Measurements from ENCODE around the gene AKAP10. TPM values are rescaled to one million over a fixed set of nuclear protein-coding genes. Genes with fewer than 3 reads are reported as not detected.
"Not testable (repeated sequence)": the region's sequence is repeated elsewhere in the genome, so short reads cannot be mapped to it uniquely, and the experiment has no call there.

Gene AKAP10
- 10 to 100 TPM; 17.4 to 23.1 (median 20.3) TPM for total RNA-seq
- 6.2 TPM for polyA plus RNA-seq
- long read RNA-seq, donor 1, full-length matches to known transcripts: 12 of 22 reads
- long read RNA-seq, donor 1, partial matches to known transcripts: 4 of 22 reads
- long read RNA-seq, donor 1, other reads (novel, unspliced or antisense): 6 of 22 reads
- long read RNA-seq, donor 2, full-length matches to known transcripts: 6 of 8 reads
- long read RNA-seq, donor 2, partial matches to known transcripts: 0 of 8 reads
- long read RNA-seq, donor 2, other reads (novel, unspliced or antisense): 2 of 8 reads
- long read RNA-seq, donor 3, full-length matches to known transcripts: 29 of 45 reads
- long read RNA-seq, donor 3, partial matches to known transcripts: 7 of 45 reads
- long read RNA-seq, donor 3, other reads (novel, unspliced or antisense): 9 of 45 reads
- long read RNA-seq, donor 4, full-length matches to known transcripts: 8 of 12 reads
- long read RNA-seq, donor 4, partial matches to known transcripts: 2 of 12 reads
- long read RNA-seq, donor 4, other reads (novel, unspliced or antisense): 2 of 12 reads

GRCh38 chr17:19977293-19978208, at the start of gene AKAP10:
TSS of gene AKAP10 (minus strand) at chr17:19977828. CDS start at chr17:19977679, 149 bp downstream.
- Histone ChIP-seq H3K4me3 (ENCODE audit: low read length) (peak within 1 kb of the TSS; percentile 96), H3K9me3 (ENCODE audit: control insufficient read depth, low read length) (no peaks in the 10 kb centered on the region), H3K4me1 (ENCODE audit: control insufficient read depth, insufficient read depth, low read length) (peaks cover 3% of the 10 kb centered on the region), H3K27me3 (ENCODE audit: control insufficient read depth, insufficient read depth) (no peaks in the 10 kb centered on the region), H3K27ac (ENCODE audit: low read length) (peak within 1 kb of the TSS; percentile 94)
- under 1% methylated on average over 75 of the region's 75 CpGs for WGBS
- intact Hi-C loops (cut with DNase I): no loop called here
- ATAC-seq (peak; percentile 96 to 97), DNase-seq (peak; percentile 95 to 99 (median 98))

GRCh38 chr17:20026960-20027359, 49.3 kb upstream of the AKAP10 start:
- DNase-seq (no peak), ATAC-seq (no peak)
- intact Hi-C loops (cut with DNase I): no loop called here
- Histone ChIP-seq H3K4me1 (ENCODE audit: control insufficient read depth, insufficient read depth, low read length) (no peaks in the 10 kb centered on the region), H3K9me3 (ENCODE audit: control insufficient read depth, low read length) (no peaks in the 10 kb centered on the region), H3K27ac (ENCODE audit: low read length) (no peak overlapping the region), H3K27me3 (ENCODE audit: control insufficient read depth, insufficient read depth) (no peaks in the 10 kb centered on the region), H3K4me3 (ENCODE audit: low read length) (no peak overlapping the region)

GRCh38 chr17:20022701-20023100, 45.1 kb upstream of the AKAP10 start:
- no peak for ATAC-seq
- 81% methylated on average over 4 of the region's 4 CpGs for WGBS
- no peak for DNase-seq
- Histone ChIP-seq H3K27ac (ENCODE audit: low read length) (no peak overlapping the region), H3K9me3 (ENCODE audit: control insufficient read depth, low read length) (no peaks in the 10 kb centered on the region), H3K4me3 (ENCODE audit: low read length) (no peak overlapping the region), H3K27me3 (ENCODE audit: control insufficient read depth, insufficient read depth) (no peaks in the 10 kb centered on the region), H3K4me1 (ENCODE audit: control insufficient read depth, insufficient read depth, low read length) (no peaks in the 10 kb centered on the region)
- intact Hi-C loops (cut with DNase I): no loop called here

GRCh38 chr17:20016475-20016992, 38.9 kb upstream of the AKAP10 start:
- H3K4me3 ChIP-seq (ENCODE audit: low read length); H3K4me1 ChIP-seq (ENCODE audit: control insufficient read depth, insufficient read depth, low read length); H3K27me3 ChIP-seq (ENCODE audit: control insufficient read depth, insufficient read depth); ATAC-seq; H3K27ac ChIP-seq (ENCODE audit: low read length); DNase-seq; intact Hi-C loops (cut with DNase I); H3K9me3 ChIP-seq (ENCODE audit: control insufficient read depth, low read length): not testable (repeated sequence)
- WGBS: 97% methylated on average over 32 of the region's 32 CpGs

GRCh38 chr17:20012017-20012536, 34.4 kb upstream of the AKAP10 start:
- WGBS: 78% methylated on average over 2 of the region's 2 CpGs
- Histone ChIP-seq H3K27ac (ENCODE audit: low read length) (no peak overlapping the region), H3K4me1 (ENCODE audit: control insufficient read depth, insufficient read depth, low read length) (no peaks in the 10 kb centered on the region), H3K4me3 (ENCODE audit: low read length) (no peak overlapping the region), H3K27me3 (ENCODE audit: control insufficient read depth, insufficient read depth) (no peaks in the 10 kb centered on the region), H3K9me3 (ENCODE audit: control insufficient read depth, low read length) (no peaks in the 10 kb centered on the region)
- ATAC-seq (no peak), DNase-seq (no peak)
- intact Hi-C loops (cut with DNase I): no loop called here

GRCh38 chr17:20010936-20011335, 33.3 kb upstream of the AKAP10 start:
- no peak for ATAC-seq
- H3K4me1 ChIP-seq (ENCODE audit: control insufficient read depth, insufficient read depth, low read length): no peaks in the 10 kb centered on the region
- H3K4me3 ChIP-seq (ENCODE audit: low read length): no peak overlapping the region
- WGBS: 67% methylated on average over 1 of the region's 1 CpG
- H3K27me3 ChIP-seq (ENCODE audit: control insufficient read depth, insufficient read depth): no peaks in the 10 kb centered on the region
- H3K9me3 ChIP-seq (ENCODE audit: control insufficient read depth, low read length): no peaks in the 10 kb centered on the region
- intact Hi-C loops (cut with DNase I): no loop called here
- no peak overlapping the region for H3K27ac ChIP-seq (ENCODE audit: low read length)
- DNase-seq: no peak

- Histone ChIP-seq H3K27me3 (ENCODE audit: control insufficient read depth, insufficient read depth) (no peaks in the 10 kb centered on the region), H3K27ac (ENCODE audit: low read length) (no peak overlapping the region), H3K9me3 (ENCODE audit: control insufficient read depth, low read length) (no peaks in the 10 kb centered on the region), H3K4me1 (ENCODE audit: control insufficient read depth, insufficient read depth, low read length) (no peaks in the 10 kb centered on the region), H3K4me3 (ENCODE audit: low read length) (peak overlapping the region; percentile 53)
- intact Hi-C loops (cut with DNase I): no loop called here
- 19% methylated on average over 11 of the region's 11 CpGs for WGBS
- DNase-seq: peak; percentile 31 to 74 (median 69)
- ATAC-seq: peak; percentile 57 to 70
These were observed 32.7 kb upstream of the AKAP10 start for GRCh38 chr17:20010099-20010863.

GRCh38 chr17:20009302-20010098, 31.9 kb upstream of the AKAP10 start, which contains the start of gene SPECC1:
TSS of gene SPECC1 (plus strand) at chr17:20009359. CDS start at chr17:20096652, 87,293 bp downstream.
- Histone ChIP-seq H3K27me3 (ENCODE audit: control insufficient read depth, insufficient read depth) (no peaks in the 10 kb centered on the region), H3K9me3 (ENCODE audit: control insufficient read depth, low read length) (no peaks in the 10 kb centered on the region), H3K4me3 (ENCODE audit: low read length) (peak within 1 kb of the TSS; percentile 53), H3K4me1 (ENCODE audit: control insufficient read depth, insufficient read depth, low read length) (no peaks in the 10 kb centered on the region), H3K27ac (ENCODE audit: low read length) (no peak within 1 kb of the TSS)
- DNase-seq: peak; percentile 74 to 94 (median 93)
- peak; percentile 97 to 99 for ATAC-seq
- intact Hi-C loops (cut with DNase I): loop anchor here in 3 of 4 donors (5.0 to 10.0 kb wide), 3 partner anchors 85 to 103 kb away; no protein-coding TSS in a partner anchor
- under 1% methylated on average over 96 of the region's 96 CpGs for WGBS

- H3K4me1 ChIP-seq (ENCODE audit: control insufficient read depth, insufficient read depth, low read length): no peaks in the 10 kb centered on the region
- WGBS: under 1% methylated on average over 18 of the region's 18 CpGs
- intact Hi-C loops (cut with DNase I): loop anchor here in 3 of 4 donors (5.0 to 10.0 kb wide), 3 partner anchors 86 to 103 kb away; no protein-coding TSS in a partner anchor
- ATAC-seq (no peak), DNase-seq (no peak)
- H3K27ac ChIP-seq (ENCODE audit: low read length): no peak overlapping the region
- H3K27me3 ChIP-seq (ENCODE audit: control insufficient read depth, insufficient read depth): no peaks in the 10 kb centered on the region
- no peaks in the 10 kb centered on the region for H3K9me3 ChIP-seq (ENCODE audit: control insufficient read depth, low read length)
- H3K4me3 ChIP-seq (ENCODE audit: low read length): peak overlapping the region; percentile 53
These were observed 31.3 kb upstream of the AKAP10 start for GRCh38 chr17:20009052-20009301.

Data from right cardiac atrium (tissue), 5 donors.